DND-41 (cell line): ENCODE measurements around the gene SCGB1D1.

Experiments used
- ATAC-seq: fragments of 200-7000 bp; cut with Tn5 transposase; 3 replicates; pipeline ENCODE4 v1.9.1; 2021; ENCODE audit warnings: low read depth; ENCODE audit not compliant: insufficient read depth
- DNase-seq: peaks from one replicate; pipeline ENCODE4 v3.0.0-alpha.2; 2020
- H2AFZ ChIP-seq: 2 replicates; pipeline ENCODE4 v1.6.0; 2012; ENCODE audit warnings: low read depth, low read length
- H3K27ac ChIP-seq: 2 replicates; pipeline ENCODE4 v1.5.1; 2012; ENCODE audit warnings: low read length, inconsistent platforms
- H3K27me3 ChIP-seq: fragments of 200-600 bp; sonication (generic); 2 replicates; pipeline ENCODE4 v1.6.0; 2012; ENCODE audit warnings: low read length, mild to moderate bottlenecking, inconsistent platforms; ENCODE audit not compliant: insufficient read depth, poor library complexity
- H3K36me3 ChIP-seq: 2 replicates; pipeline ENCODE4 v1.5.1; 2012; ENCODE audit warnings: low read length, inconsistent platforms; ENCODE audit not compliant: insufficient read depth
- H3K4me1 ChIP-seq: 2 replicates; pipeline ENCODE4 v1.5.1; 2012; ENCODE audit warnings: mild to moderate bottlenecking, low read length; ENCODE audit not compliant: insufficient read depth
- H3K4me2 ChIP-seq: 2 replicates; pipeline ENCODE4 v1.6.0; 2012; ENCODE audit warnings: mild to moderate bottlenecking, moderate library complexity, low read length, inconsistent platforms; ENCODE audit not compliant: insufficient read depth
- H3K4me3 ChIP-seq, 2 experiments: fragments of 200-600 bp in 1 of 2; shearing (Covaris generic) in 1 of 2; 2 replicates each; pipeline ENCODE4 v1.5.1; 2012 to 2016; ENCODE audit warnings: inconsistent platforms in 2 of 2, low read length in 2 of 2, mild to moderate bottlenecking in 2 of 2, low read depth in 1 of 2, moderate library complexity in 1 of 2
- H3K79me2 ChIP-seq: 2 replicates; pipeline ENCODE4 v1.6.0; 2012; ENCODE audit warnings: low read length, inconsistent platforms; ENCODE audit not compliant: insufficient read depth
- H3K9ac ChIP-seq: 2 replicates; pipeline ENCODE4 v1.6.0; 2012; ENCODE audit warnings: low read depth, mild to moderate bottlenecking, inconsistent platforms, low read length, moderate library complexity
- H3K9me3 ChIP-seq: 2 replicates; pipeline ENCODE4 v1.5.1; 2012; ENCODE audit warnings: low read length, moderate library complexity, mild to moderate bottlenecking, inconsistent platforms; ENCODE audit not compliant: insufficient read depth, severe bottlenecking
- H4K20me1 ChIP-seq: 2 replicates; pipeline ENCODE4 v1.6.0; 2012; ENCODE audit warnings: low read length; ENCODE audit not compliant: insufficient read depth
- CTCF ChIP-seq: IDR thresholded peaks from 2 replicates; pipeline ENCODE4 v1.5.1; 2012; ENCODE audit warnings: borderline replicate concordance, low read length, moderate library complexity, mild to moderate bottlenecking; ENCODE audit not compliant: poor library complexity, severe bottlenecking; ENCODE audit errors: extremely low read depth
- EZH2 ChIP-seq: IDR thresholded peaks from 3 replicates; pipeline ENCODE4 v1.6.1; 2012; ENCODE audit warnings: borderline replicate concordance, low read depth, mild to moderate bottlenecking, moderate library complexity, low read length, inconsistent platforms; ENCODE audit not compliant: severe bottlenecking

SCGB1D1 gene

GRCh38 chr11:62171261-62171723 is 18.7 kb upstream of the SCGB1D1 start:
- DNase-seq (peak; percentile 45), ATAC-seq (peak; percentile 44; the same call in 2 of the 3 replicates)
- H3K36me3 ChIP-seq: no peaks in the 10 kb centered on the region
- no peaks in the 10 kb centered on the region for H3K79me2 ChIP-seq
- H3K4me1 ChIP-seq: no peaks in the 10 kb centered on the region
- 0 out of 2 replicates have a peak, but pooled peaks cover 2% of the 10 kb centered on the region for H4K20me1 ChIP-seq
- H2AFZ ChIP-seq: no peak overlapping the region
- no peak overlapping the region for H3K4me2 ChIP-seq
- H3K27ac ChIP-seq: no peak overlapping the region
- no peak overlapping the region for H3K4me3 ChIP-seq
- peaks cover 27% of the 10 kb centered on the region for H3K27me3 ChIP-seq
- no peaks in the 10 kb centered on the region for H3K9me3 ChIP-seq
- no peak overlapping the region for H3K9ac ChIP-seq
- TF ChIP-seq CTCF (peak; percentile 66), EZH2 (no peak)

- Histone ChIP-seq H3K4me1 (no peaks in the 10 kb centered on the region), H3K4me2 (no peak overlapping the region), H4K20me1 (0 out of 2 replicates have a peak, but pooled peaks cover 2% of the 10 kb centered on the region), H3K9me3 (no peaks in the 10 kb centered on the region), H3K27ac (no peak overlapping the region), H3K4me3 (no peak overlapping the region), H3K79me2 (no peaks in the 10 kb centered on the region), H2AFZ (no peak overlapping the region), H3K27me3 (peaks cover 31% of the 10 kb centered on the region), H3K36me3 (no peaks in the 10 kb centered on the region), H3K9ac (no peak overlapping the region)
- DNase-seq (no peak), ATAC-seq (no peak)
- TF ChIP-seq EZH2: no peak
- TF ChIP-seq CTCF: no peak
Observed at GRCh38 chr11:62172294-62172693, 17.7 kb upstream of the SCGB1D1 start.

- Histone ChIP-seq H3K4me3 (no peak overlapping the region), H3K4me2 (no peak overlapping the region), H3K4me1 (no peaks in the 10 kb centered on the region), H3K27me3 (peaks cover 20% of the 10 kb centered on the region), H4K20me1 (no peaks in the 10 kb centered on the region), H3K9ac (no peak overlapping the region), H3K36me3 (no peaks in the 10 kb centered on the region), H3K9me3 (no peaks in the 10 kb centered on the region), H2AFZ (no peak overlapping the region), H3K79me2 (no peaks in the 10 kb centered on the region), H3K27ac (no peak overlapping the region)
- ATAC-seq: no peak
- no peak for DNase-seq
- TF ChIP-seq CTCF: no peak
- no peak for TF ChIP-seq EZH2
Observed at GRCh38 chr11:62176766-62177165, 13.2 kb upstream of the SCGB1D1 start.

GRCh38 chr11:62179995-62180394 is 10.0 kb upstream of the SCGB1D1 start:
- TF ChIP-seq EZH2 (no peak), CTCF (no peak)
- DNase-seq: no peak

More at GRCh38 chr11:62179995-62180394, 10.0 kb upstream of the SCGB1D1 start:
- Histone ChIP-seq H3K36me3 (no peaks in the 10 kb centered on the region), H3K9ac (no peak overlapping the region), H2AFZ (no peak overlapping the region), H3K27ac (no peak overlapping the region), H3K4me3 (no peak overlapping the region), H3K9me3 (no peaks in the 10 kb centered on the region), H3K27me3 (peaks cover 11% of the 10 kb centered on the region), H4K20me1 (no peaks in the 10 kb centered on the region), H3K4me1 (no peaks in the 10 kb centered on the region), H3K4me2 (no peak overlapping the region), H3K79me2 (no peaks in the 10 kb centered on the region)
- no peak for ATAC-seq
